Mucosa of descending colon (tissue), 3 donors: ENCODE results near the gene DLG2. TPM values are rescaled to one million over a fixed set of nuclear protein-coding genes. Genes with fewer than 3 reads are reported as not detected.

Experiments
- ATAC-seq: fragments of 200-7000 bp; cut with Tn5 transposase; one replicate; pipeline ENCODE4 v1.9.1; 2020; ENCODE audit warnings: mild to moderate bottlenecking, moderate library complexity
- DNase-seq, 3 donors: peaks; one replicate each; pipeline ENCODE4 v3.0.0-alpha.2; 2020
- H3K36me3 ChIP-seq: fragments of 200-600 bp; one replicate; pipeline ENCODE4 v1.8.0; 2021; ENCODE audit warnings: low read depth, mild to moderate bottlenecking
- H3K4me1 ChIP-seq: fragments of 200-600 bp; one replicate; pipeline ENCODE4 v1.8.0; 2021; ENCODE audit warnings: low read depth, mild to moderate bottlenecking
- H3K4me3 ChIP-seq: fragments of 200-600 bp; one replicate; pipeline ENCODE4 v1.8.0; 2021; ENCODE audit warnings: mild to moderate bottlenecking
- H3K9me3 ChIP-seq: fragments of 200-600 bp; one replicate; pipeline ENCODE4 v1.8.0; 2021; ENCODE audit warnings: mild to moderate bottlenecking
- CTCF ChIP-seq: fragments of 200-600 bp; IDR thresholded peaks from one replicate; pipeline ENCODE4 v1.8.0; 2022; ENCODE audit warnings: antibody characterized with exemption, mild to moderate bottlenecking
- intact Hi-C, 2 donors: fragments of 100-400 bp; cut with DNase I in 1 of 2; cut with micrococcal nuclease in 1 of 2; formaldehyde crosslinking; loops; one replicate each; pipeline versions ENCODE4 v1.11.0 to v1.11.1; 2022; cut with DNase I, micrococcal nuclease
- total RNA-seq, 3 donors: library from RNA; stranded (reverse); fragmentation: NEBNext Ultra II Directional in 2 of 3; extraction: Animal tissue kit (Norgen Biotek cat#: 25700) in 2 of 3; gene quantifications; one replicate each; pipeline versions ENCODE4 v1.2.1 to v1.2.4, GENCODE V29; 2021 to 2023
- donor health status: DM: no; HTN: no; CAD: no; lungs with moderate emphysema.
- donor health status: DM: no; HTN: no; CAD: no.
- donor health status: DM: no; HTN: yes; CAD: no.

Gene DLG2
- total RNA-seq, 3 donors from 2014 or later: 2.1 to 11.1 (median 2.4) TPM

- ATAC-seq: no peak
- Histone ChIP-seq H3K4me1 (no peaks in the 10 kb centered on the region), H3K4me3 (no peak overlapping the region), H3K9me3 (no peaks in the 10 kb centered on the region), H3K36me3 (no peaks in the 10 kb centered on the region)
- DNase-seq: no peak
- intact Hi-C loops: no loop called here
- no peak for TF ChIP-seq CTCF
These were observed 308.6 kb downstream of the DLG2 start for GRCh38 chr11:85318573-85318972.

GRCh38 chr11:85316967-85317366, 310.2 kb downstream of the DLG2 start:
- DNase-seq: peak in 1 of 3 donors; percentile 3
- no peak for TF ChIP-seq CTCF
- no peak overlapping the region for H3K4me3 ChIP-seq
- ATAC-seq: peak; percentile 43
- intact Hi-C loops: no loop called here
- H3K9me3 ChIP-seq: no peaks in the 10 kb centered on the region
- H3K4me1 ChIP-seq: no peaks in the 10 kb centered on the region
- no peaks in the 10 kb centered on the region for H3K36me3 ChIP-seq

GRCh38 chr11:85313741-85314140, 313.4 kb downstream of the DLG2 start:
- no peaks in the 10 kb centered on the region for H3K36me3 ChIP-seq
- H3K4me1 ChIP-seq: no peaks in the 10 kb centered on the region
- no peak for TF ChIP-seq CTCF
- DNase-seq (no peak), ATAC-seq (no peak)
- no peak overlapping the region for H3K4me3 ChIP-seq
- no peaks in the 10 kb centered on the region for H3K9me3 ChIP-seq
- intact Hi-C loops: no loop called here

- no peak for TF ChIP-seq CTCF
- no peak overlapping the region for H3K4me3 ChIP-seq
- H3K4me1 ChIP-seq: no peaks in the 10 kb centered on the region
- no peaks in the 10 kb centered on the region for H3K9me3 ChIP-seq
- no peaks in the 10 kb centered on the region for H3K36me3 ChIP-seq
- intact Hi-C loops: no loop called here
- ATAC-seq: no peak
- no peak for DNase-seq
These were observed 316.7 kb downstream of the DLG2 start for GRCh38 chr11:85310479-85310878.

- no peak for DNase-seq
- ATAC-seq: no peak
- no peaks in the 10 kb centered on the region for H3K9me3 ChIP-seq
- no peak overlapping the region for H3K4me3 ChIP-seq
- H3K4me1 ChIP-seq: no peaks in the 10 kb centered on the region
- H3K36me3 ChIP-seq: no peaks in the 10 kb centered on the region
- TF ChIP-seq CTCF: no peak
- intact Hi-C loops: no loop called here
These were observed 319.8 kb downstream of the DLG2 start for GRCh38 chr11:85307366-85307765.
